Measurements from ENCODE around the gene MAP7.

- no peak for TF ChIP-seq POLR2A (IDR thresholded peaks at IDR 0.05)
- no peak for TF ChIP-seq POLR2AphosphoS5 (IDR thresholded peaks at IDR 0.05)
- no peak for TF ChIP-seq CTCF (IDR thresholded peaks at IDR 0.05 in 8 of 11, conservative IDR thresholded peaks at IDR 0.05 in 3 of 11)
Measured at GRCh38 chr6:136587527-136587926, 37.3 kb upstream of the MAP7 start.
